IPS-18a (cell line): ENCODE measurements around the gene KDM4C.

Source experiments
- H3K27ac ChIP-seq: one replicate; pipeline ENCODE4 v1.5.1; 2013; ENCODE audit warnings: low read length
- H3K27me3 ChIP-seq: one replicate; pipeline ENCODE4 v1.6.1; 2013; ENCODE audit warnings: mild to moderate bottlenecking, low read length; ENCODE audit not compliant: control insufficient read depth, insufficient read depth
- H3K36me3 ChIP-seq: one replicate; pipeline ENCODE4 v1.6.1; 2013; ENCODE audit warnings: low read depth, low read length; ENCODE audit not compliant: control insufficient read depth
- H3K4me1 ChIP-seq: one replicate; pipeline ENCODE4 v1.6.1; 2013; ENCODE audit warnings: low read depth, low read length; ENCODE audit not compliant: control insufficient read depth
- H3K4me3 ChIP-seq: one replicate; pipeline ENCODE4 v1.5.1; 2013; ENCODE audit warnings: low read length
- H3K9ac ChIP-seq: one replicate; pipeline ENCODE4 v1.6.1; 2013; ENCODE audit warnings: mild to moderate bottlenecking, low read length, moderate library complexity
- H3K9me3 ChIP-seq: one replicate; pipeline ENCODE4 v1.6.1; 2013; ENCODE audit warnings: low read depth, low read length; ENCODE audit not compliant: control insufficient read depth

Gene KDM4C

GRCh38 chr9:6910032-6910431 is 152.3 kb downstream of the KDM4C start:
- H3K9ac ChIP-seq, result no peak overlapping the region

DNA sequence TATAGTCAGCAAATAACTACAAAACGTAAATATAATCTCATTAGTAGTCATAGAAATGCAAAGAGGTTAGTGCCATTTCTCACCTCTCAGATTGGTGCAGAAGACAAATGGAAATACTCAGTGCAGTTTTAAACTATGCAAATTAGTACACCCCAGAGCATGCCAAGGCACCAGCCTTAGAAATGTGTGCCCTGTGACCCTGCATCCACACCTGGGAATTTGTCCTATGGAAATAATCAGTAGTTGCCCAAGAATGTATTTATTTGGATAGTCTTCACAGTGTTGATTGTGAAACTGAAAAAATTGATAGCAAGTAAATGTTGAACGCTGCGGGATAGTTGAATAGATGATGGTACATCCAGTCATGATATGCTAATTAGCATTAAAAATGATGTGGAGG is 152.7 kb downstream of the KDM4C start:
- H3K4me1 ChIP-seq, result peaks cover 18% of the 10 kb centered on the region
- no peaks in the 10 kb centered on the region for H3K36me3 ChIP-seq
- H3K9ac ChIP-seq, result no peak overlapping the region
- no peak overlapping the region for H3K4me3 ChIP-seq
- H3K9me3 ChIP-seq, result no peaks in the 10 kb centered on the region
- no peaks in the 10 kb centered on the region for H3K27me3 ChIP-seq
- no peak overlapping the region for H3K27ac ChIP-seq

More at GRCh38 chr9:6910032-6910431, 152.3 kb downstream of the KDM4C start:
- Histone ChIP-seq H3K27me3 (no peaks in the 10 kb centered on the region), H3K36me3 (no peaks in the 10 kb centered on the region), H3K4me1 (peaks cover 15% of the 10 kb centered on the region), H3K4me3 (no peak overlapping the region), H3K9me3 (no peaks in the 10 kb centered on the region), H3K27ac (no peak overlapping the region)

GRCh38 chr9:6911901-6912638 is 154.3 kb downstream of the KDM4C start:
- Histone ChIP-seq H3K27me3 (no peaks in the 10 kb centered on the region), H3K4me1 (peaks cover 19% of the 10 kb centered on the region), H3K4me3 (no peak overlapping the region), H3K9me3 (no peaks in the 10 kb centered on the region), H3K36me3 (no peaks in the 10 kb centered on the region), H3K9ac (no peak overlapping the region), H3K27ac (no peak overlapping the region)

DNA sequence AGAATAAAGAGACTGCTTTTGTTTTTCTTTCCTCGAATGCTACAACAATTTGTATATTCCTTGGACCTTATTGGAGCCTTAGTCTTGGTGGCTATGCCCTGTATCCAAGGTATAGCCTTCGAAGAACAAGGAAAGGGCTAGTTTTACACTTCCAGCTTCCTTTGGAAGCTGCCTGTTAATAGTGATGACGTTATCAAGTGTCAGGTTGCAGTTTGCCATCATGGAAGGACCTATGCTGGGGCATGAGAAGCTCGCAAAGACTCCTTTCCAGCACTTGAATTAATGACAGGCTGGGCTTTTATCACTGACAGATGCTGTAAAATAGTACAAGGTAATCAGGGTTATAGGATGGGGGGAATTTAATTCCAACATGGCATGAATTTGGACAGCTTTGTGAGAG is 157.9 kb downstream of the KDM4C start:
- Histone ChIP-seq H3K9me3 (no peaks in the 10 kb centered on the region), H3K27ac (no peak overlapping the region), H3K4me3 (no peak overlapping the region), H3K4me1 (peaks cover 8% of the 10 kb centered on the region), H3K9ac (no peak overlapping the region), H3K36me3 (no peaks in the 10 kb centered on the region), H3K27me3 (no peaks in the 10 kb centered on the region)

- no peaks in the 10 kb centered on the region for H3K9me3 ChIP-seq
- no peak overlapping the region for H3K27ac ChIP-seq
- H3K9ac ChIP-seq, result no peak overlapping the region
- no peak overlapping the region for H3K4me3 ChIP-seq
- H3K36me3 ChIP-seq, result no peaks in the 10 kb centered on the region
- H3K27me3 ChIP-seq, result no peaks in the 10 kb centered on the region
- H3K4me1 ChIP-seq, result peaks cover 8% of the 10 kb centered on the region
Measured at GRCh38 chr9:6917162-6917561, 159.4 kb downstream of the KDM4C start.

- Histone ChIP-seq H3K27ac (no peak overlapping the region), H3K27me3 (no peaks in the 10 kb centered on the region), H3K4me3 (no peak overlapping the region), H3K9ac (no peak overlapping the region), H3K36me3 (no peaks in the 10 kb centered on the region), H3K4me1 (peaks cover 8% of the 10 kb centered on the region), H3K9me3 (no peaks in the 10 kb centered on the region)
Measured at GRCh38 chr9:6920041-6920440, 162.3 kb downstream of the KDM4C start.

DNA sequence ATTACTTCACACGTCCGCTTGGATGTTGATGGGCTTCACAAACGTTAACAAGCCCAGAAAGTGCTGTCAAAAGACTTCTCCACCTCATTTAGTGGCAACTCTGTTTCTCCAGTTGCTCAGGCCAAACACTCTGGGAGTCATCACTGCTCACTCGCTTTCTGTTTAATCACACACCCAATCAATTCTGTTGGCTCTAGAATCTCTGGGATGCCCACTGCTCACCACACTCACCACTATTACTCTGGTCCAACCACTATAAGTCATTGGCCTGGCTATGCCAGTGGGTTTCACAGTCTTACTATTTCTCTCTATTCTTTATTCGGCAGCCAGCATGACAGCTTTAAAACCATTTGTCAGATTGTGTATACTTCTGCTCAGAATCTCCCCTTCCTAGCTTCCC is 163.5 kb downstream of the KDM4C start:
- H3K27me3 ChIP-seq, result no peaks in the 10 kb centered on the region
- no peaks in the 10 kb centered on the region for H3K9me3 ChIP-seq
- no peak overlapping the region for H3K4me3 ChIP-seq
- H3K9ac ChIP-seq, result no peak overlapping the region
- no peaks in the 10 kb centered on the region for H3K4me1 ChIP-seq
- H3K27ac ChIP-seq, result no peak overlapping the region
- no peaks in the 10 kb centered on the region for H3K36me3 ChIP-seq

GRCh38 chr9:6922124-6922676 is 164.4 kb downstream of the KDM4C start:
- Histone ChIP-seq H3K4me1 (no peaks in the 10 kb centered on the region), H3K9me3 (no peaks in the 10 kb centered on the region), H3K27ac (no peak overlapping the region), H3K9ac (no peak overlapping the region), H3K4me3 (no peak overlapping the region), H3K36me3 (no peaks in the 10 kb centered on the region), H3K27me3 (no peaks in the 10 kb centered on the region)

DNA sequence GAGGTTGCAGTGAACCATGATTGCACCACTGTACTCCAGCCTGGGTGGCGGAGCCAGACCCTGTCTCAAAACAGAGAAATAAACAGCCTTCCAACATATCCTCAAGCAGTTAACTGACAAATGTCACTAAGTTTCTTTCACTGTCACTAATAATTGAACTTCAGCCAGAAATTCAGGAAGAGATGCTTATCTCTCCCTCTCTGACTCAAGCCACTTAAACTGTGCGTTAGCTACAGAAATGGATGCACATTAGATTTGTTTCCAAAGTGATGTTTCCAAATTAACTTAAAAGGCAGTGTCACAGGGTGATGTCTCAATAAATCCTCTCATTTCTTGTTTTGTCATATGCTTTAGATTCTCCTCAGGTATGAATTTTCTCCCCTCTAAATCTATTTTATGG is 164.9 kb downstream of the KDM4C start:
- H3K4me3 ChIP-seq, result no peak overlapping the region

GRCh38 chr9:6923086-6923485 is 165.3 kb downstream of the KDM4C start:
- H3K4me1 ChIP-seq, result no peaks in the 10 kb centered on the region
- H3K9ac ChIP-seq, result no peak overlapping the region
- H3K9me3 ChIP-seq, result no peaks in the 10 kb centered on the region
- no peak overlapping the region for H3K4me3 ChIP-seq
- no peaks in the 10 kb centered on the region for H3K27me3 ChIP-seq
- H3K27ac ChIP-seq, result no peak overlapping the region
- no peaks in the 10 kb centered on the region for H3K36me3 ChIP-seq

More for the DNA sequence above, 164.9 kb downstream of the KDM4C start:
- no peak overlapping the region for H3K27ac ChIP-seq
- no peak overlapping the region for H3K9ac ChIP-seq
- H3K27me3 ChIP-seq, result no peaks in the 10 kb centered on the region
- H3K36me3 ChIP-seq, result no peaks in the 10 kb centered on the region
- H3K4me1 ChIP-seq, result no peaks in the 10 kb centered on the region
- H3K9me3 ChIP-seq, result no peaks in the 10 kb centered on the region

DNA sequence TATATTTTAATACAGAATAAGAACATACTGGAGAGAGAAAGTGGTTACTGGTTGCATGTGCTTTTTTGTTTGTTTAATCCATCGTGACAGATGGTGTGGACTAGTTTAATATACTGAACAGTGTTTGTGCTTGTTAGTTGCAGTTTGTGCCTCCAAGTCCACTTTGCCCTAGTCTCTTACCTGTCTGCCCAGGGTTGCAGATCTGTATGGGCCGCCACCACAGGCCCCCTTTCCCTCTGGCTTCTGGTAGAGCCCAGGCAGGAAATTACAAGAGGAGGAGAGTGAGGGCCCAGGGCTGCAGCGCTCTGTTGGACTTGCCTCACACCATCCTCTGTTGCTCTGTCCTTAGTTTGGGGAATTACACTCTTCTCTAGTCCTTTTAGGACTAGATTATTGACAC is 166.4 kb downstream of the KDM4C start:
- Histone ChIP-seq H3K4me3 (no peak overlapping the region), H3K27ac (no peak overlapping the region), H3K9me3 (no peaks in the 10 kb centered on the region), H3K27me3 (no peaks in the 10 kb centered on the region), H3K9ac (no peak overlapping the region), H3K4me1 (no peaks in the 10 kb centered on the region), H3K36me3 (no peaks in the 10 kb centered on the region)

DNA sequence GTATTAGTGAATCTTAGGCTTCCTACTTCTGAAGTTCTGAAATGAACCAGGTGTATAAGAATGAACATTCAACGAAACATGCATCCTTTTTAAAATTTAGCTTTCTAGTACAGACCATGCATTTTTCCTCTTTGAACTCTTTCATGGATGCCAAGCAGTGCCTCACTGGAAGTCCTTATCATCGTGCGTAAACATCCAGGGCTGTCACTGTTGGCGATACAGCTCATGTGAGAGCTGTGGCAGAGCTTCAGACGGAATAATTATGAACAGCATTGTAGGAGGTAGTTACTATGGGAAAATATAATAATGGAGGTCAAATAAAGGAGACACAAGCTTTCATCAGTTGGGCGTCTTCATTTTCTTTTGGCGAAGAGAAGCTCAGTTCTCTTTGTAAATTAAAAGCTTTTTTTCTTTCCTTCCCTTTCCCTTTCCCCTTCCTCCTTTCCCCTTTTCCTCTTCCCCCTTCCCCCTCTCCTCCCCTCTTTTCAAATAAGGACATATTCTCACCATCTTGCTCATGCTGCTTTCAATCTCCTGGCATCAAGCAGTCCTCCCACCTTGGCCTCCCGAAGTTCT is 167.3 kb downstream of the KDM4C start:
- H3K9ac ChIP-seq, result no peak overlapping the region
- H3K4me3 ChIP-seq, result no peak overlapping the region
- no peaks in the 10 kb centered on the region for H3K27me3 ChIP-seq
- H3K36me3 ChIP-seq, result no peaks in the 10 kb centered on the region
- H3K27ac ChIP-seq, result no peak overlapping the region
- no peaks in the 10 kb centered on the region for H3K4me1 ChIP-seq
- H3K9me3 ChIP-seq, result no peaks in the 10 kb centered on the region
